Measurements from ENCODE around the gene PCSK1.
A peak's percentile ranks its signal among the peaks of the same experiment; 100 is the strongest.

Gene PCSK1

GRCh38 chr5:96433066-96433447 lies at the start of gene PCSK1:
Gene PCSK1, minus strand, starts transcription at chr5:96433248. Its CDS starts 206 bp downstream, at chr5:96433042.
- DNase-seq, result no peak

DNA sequence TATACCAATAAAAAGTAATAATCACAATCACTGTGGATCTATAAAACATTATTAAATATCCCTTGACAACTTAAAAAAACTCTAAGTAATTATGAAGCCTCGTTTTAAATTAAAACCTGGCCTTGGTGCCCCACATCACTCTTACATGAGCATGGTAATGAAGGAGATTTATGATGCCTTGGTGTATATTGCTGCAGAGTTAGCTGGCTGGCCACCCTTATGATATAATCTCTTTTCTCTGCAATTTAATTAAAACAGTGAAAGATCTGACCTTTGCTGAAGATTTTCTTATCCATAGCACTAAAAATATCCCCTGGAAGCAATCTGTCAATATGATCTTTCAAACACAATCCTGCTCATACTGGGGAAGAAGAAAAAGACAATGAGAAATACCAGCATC lies 48.8 kb upstream of the PCSK1 start:
- DNase-seq, result no peak

- DNase-seq, result peak; percentile 18
Measured at GRCh38 chr5:96481009-96481786, 48.1 kb upstream of the PCSK1 start.

DNA sequence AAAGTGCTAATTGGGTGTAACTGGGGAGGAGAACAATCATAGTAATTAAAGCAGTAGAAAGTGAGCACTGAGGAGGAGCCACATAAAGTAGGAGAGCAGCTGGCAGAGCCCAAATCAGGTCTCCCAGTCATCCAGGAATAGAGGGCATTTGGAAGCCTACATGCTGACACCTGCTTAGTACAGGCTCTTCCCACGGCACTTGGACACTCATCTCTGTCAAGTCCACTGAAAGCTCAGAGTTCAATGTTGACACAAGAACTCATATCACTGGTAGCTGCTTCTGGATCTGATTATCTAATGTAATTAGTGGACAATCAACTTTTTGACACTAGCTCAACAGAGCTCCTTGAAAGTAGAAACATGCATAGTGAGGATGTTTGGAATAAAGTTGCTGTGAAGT lies 45.9 kb upstream of the PCSK1 start:
- DNase-seq, result no peak

- peak; percentile 64 for DNase-seq
Measured at GRCh38 chr5:96476654-96477053, 43.6 kb upstream of the PCSK1 start.

DNA sequence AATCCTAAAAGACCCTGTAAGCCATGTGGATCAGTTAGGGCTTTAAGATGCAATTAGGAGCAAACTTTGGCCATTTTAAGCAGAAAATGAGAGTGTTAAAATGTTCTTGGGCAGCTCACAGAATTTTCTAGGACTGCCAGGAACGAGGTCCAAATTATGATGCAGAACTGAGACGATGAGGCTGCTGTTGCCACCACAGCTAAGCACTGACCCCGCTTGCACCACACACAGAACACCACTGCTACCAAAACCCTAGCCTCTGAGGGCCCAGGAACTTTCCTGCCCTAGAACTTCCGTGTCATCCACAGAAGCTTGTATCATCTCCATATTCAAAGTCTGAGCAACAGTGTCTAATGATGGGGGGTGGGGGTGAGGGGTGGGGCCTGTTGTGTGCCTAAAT lies 41.0 kb upstream of the PCSK1 start:
- DNase-seq, result no peak

GRCh38 chr5:96473155-96473554 lies 40.1 kb upstream of the PCSK1 start:
- no peak for DNase-seq

- no peak for DNase-seq
Measured at GRCh38 chr5:96470785-96471184, 37.7 kb upstream of the PCSK1 start.

DNA sequence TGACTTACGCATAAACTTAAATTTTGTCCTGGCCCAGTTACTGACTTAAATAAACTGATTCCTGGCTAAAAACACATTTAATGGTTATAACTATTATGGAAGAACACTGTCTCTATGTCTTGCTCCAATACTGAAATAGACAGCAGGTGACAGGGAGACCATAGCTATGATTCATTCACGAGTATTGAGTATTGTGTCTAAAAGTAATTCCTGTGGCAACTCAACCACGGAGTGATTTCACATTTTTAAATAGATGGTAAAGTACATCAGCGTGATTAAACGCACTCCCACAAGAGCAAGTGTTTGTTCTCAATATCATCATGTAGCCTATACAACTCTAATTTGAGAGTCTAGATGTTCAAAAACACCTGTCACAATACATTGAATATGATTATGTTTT lies 35.9 kb upstream of the PCSK1 start:
- DNase-seq, result no peak

DNA sequence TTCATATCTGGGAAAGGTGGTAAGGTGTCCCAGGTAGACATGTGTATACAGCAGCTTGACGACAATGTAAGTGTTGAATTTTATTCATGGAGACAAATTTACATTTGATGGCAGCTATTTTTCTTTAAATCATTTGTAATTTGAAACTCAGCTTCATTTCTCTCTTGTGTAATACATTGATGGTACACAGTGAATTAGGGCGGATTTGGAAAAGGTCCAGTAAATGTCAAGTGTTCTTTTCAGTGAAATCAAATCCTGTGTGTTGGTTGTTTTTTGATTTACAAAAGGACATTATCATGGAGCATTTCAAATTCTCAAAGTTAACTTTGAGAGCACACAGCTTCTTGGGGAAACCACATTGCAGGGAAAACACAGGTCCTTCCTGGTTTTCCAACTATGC lies 30.0 kb upstream of the PCSK1 start:
- DNase-seq, result no peak

- no peak for DNase-seq
Measured at GRCh38 chr5:96459313-96460121, 26.5 kb upstream of the PCSK1 start.

GRCh38 chr5:96458176-96458575 lies 25.1 kb upstream of the PCSK1 start:
- no peak for DNase-seq

DNA sequence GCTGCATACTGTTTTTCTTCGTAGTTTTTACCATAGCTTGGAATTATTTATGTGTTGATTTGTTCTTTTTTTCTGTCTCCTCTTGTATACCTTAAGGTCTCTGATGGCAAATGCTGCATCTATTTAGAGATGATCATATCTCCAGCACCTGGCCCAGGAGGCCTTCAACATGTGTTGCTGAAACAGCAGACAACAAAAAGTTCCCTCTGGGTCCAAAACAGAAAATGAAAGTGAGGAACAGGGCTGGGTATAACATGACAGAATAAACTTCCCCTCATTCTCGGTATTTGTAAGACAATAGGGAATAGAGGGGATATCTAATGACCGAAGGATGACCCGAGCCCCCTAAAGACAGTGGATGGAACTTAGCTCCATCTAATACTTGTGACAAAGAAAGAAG lies 22.7 kb upstream of the PCSK1 start:
- no peak for DNase-seq

GRCh38 chr5:96453394-96453793 lies 20.3 kb upstream of the PCSK1 start:
- DNase-seq, result no peak

DNA sequence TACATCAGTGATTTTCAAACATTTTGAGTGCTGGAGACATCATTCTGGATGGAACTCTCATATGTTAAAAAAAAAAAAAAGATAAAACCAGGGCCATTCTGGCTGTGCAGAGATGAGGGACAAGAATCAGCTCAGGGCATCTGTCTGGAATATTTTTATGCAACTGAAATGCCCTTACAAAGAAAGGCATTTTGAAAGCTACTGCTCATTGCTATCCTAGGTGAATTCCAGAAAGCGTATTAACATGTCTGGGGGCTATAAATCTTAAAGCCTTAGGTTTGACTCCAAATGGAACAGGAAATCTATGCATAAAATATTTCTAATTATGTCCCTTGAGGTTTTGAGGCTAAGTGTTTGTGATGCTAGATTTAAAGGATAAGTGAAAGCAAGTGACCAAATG lies 14.9 kb upstream of the PCSK1 start:
- no peak for DNase-seq

- DNase-seq, result no peak
Measured at GRCh38 chr5:96440185-96440538, 7.1 kb upstream of the PCSK1 start.

DNA sequence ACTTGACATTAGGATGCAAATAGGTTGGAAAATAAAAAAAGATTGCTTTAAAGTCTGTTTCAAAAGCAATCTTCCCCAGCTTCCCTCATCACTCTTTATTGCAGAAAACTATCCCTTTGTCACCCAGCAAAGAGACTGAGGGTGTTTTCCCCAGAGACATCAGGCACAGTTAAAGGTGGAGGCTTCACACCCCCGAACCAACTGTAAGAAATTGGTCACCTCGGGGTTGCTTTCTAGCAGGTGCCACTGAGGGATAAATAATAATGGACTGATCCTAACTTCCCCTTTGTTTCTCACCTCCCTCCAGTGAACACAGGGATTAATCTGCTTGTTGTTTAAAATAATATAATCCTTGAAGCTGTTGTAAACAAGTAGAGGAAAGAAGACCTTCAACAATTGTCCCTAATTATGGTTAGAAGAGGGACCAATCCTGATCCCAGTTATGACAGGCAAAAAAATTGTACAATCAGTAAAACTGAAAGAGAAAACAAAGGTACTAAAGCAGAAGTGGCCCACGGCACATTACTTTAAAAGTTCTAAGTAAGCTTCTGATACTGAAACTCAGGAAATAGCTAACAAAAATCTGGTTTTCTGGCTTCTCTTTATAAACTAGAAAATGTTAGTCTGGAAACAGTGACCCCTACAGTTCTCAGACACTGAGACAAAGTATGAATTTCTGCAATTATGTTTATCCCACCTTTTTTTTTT lies 6.6 kb upstream of the PCSK1 start:
- no peak for DNase-seq

DNA sequence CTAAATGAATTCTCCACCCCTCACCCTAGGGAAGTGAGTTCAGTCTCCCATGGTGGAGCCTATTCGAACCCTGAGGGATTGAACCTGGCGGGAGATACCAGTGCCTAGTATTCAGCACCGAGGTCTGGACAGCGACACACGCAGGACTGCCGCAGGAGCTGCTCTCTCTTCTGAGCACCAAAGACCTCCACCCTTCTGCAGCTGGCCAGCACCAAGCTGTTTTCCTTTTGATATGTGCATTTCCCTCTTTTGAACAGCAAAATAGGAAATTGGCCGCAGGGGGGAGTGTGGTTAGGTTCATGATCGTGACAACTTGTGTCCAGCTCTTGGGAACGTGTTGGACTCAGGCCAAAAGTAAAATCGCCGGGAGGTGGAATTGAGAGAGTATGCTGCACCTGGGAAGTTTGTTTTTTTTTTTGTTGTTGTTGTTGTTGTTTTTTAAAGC lies 1.2 kb upstream of the PCSK1 start:
- DNase-seq, result peak; percentile 76

DNA sequence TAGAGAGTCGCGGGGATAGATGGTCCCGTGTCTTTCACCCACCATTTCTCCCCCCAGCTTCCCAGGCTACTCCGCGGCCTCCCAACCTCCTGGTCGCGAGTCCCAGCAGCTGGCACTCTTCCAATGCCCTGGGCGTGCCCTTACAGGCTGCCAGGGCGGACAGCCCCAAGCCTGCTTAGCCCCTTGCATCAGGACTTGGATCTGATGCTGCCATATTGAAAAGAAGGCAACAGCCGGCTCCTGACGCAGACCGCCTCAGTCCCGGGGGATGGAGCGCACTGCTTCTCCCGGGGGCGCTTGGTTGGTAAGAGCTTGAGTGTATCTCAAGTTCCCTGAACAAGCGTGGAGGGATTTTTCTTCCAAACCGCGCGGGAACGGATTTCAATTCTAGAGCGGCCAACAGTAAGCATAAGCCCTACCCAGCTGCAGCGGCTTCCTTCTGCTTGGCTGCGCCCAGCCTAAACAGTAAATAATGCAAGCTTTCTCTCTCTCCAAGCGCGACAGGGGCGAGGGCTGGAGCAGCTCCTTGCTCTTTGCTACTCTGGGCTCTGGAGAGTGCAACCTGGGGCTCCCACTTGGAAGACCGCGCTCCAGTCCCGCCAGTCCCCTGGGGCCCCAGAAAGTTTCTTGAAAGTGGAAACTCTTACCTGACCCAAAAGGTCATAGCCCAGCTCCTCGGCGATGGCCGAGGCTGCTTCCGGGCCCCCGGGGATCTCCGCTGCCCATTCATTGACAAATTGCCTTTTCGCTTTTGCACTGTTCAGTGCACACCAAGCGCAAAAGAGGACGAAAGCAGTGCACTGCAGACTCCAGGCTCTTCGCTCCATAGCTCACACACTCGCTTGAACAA lies 607 bp downstream of the PCSK1 start:
- DNase-seq, result peak; percentile 8

DNA sequence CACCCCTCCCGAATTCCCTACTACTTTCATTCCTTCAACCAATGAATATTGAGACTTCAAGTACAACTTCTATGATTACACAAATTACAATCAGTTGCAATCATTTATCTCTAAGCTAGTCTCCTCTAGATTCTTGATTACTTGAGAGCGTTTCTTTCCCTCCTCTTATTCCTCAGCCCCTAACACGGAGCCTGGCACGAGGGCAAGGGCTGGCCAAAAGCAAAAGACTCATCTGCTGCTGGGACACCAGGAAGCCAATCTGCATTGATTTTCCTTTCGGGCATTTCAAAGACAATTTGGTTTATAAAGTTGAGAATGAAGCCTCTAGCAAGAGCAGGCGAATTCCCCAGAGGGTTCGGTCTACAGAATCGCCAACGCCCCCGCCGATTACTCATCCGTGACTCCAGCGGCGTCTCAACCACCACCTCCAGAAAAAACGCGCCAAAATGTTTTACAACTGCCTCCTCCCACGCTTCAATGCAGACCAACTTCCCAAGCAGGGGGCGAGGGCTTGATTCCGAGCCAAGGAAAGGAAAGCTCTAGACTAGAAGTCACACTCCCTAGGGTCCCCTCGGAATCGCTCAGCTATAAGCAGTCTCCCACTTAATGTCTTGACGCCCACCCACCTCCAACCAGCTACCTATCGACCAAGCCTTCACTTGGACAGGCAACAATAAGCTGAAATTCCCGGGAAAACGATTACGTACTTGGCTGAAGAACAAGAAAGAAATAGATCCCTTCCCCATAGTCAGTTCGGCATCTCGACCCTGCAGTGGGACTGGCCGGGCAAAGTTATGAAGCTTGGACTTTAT lies 1.5 kb downstream of the PCSK1 start:
- peak; percentile 80 for DNase-seq

GRCh38 chr5:96427824-96428223 lies 5.2 kb downstream of the PCSK1 start:
- peak; percentile 31 for DNase-seq

GRCh38 chr5:96426831-96427230 lies 6.2 kb downstream of the PCSK1 start:
- DNase-seq, result peak; percentile 21

All from fibroblast of skin of right biceps (primary cell).